Globus pallidus (tissue), 1 donor: Measurements from ENCODE around the gene MICAL3.

Source experiments
- DNase-seq: peaks from one replicate; pipeline ENCODE4 v3.0.0-alpha.2; 2015; ENCODE audit warnings: low spot score

MICAL3 gene

DNA sequence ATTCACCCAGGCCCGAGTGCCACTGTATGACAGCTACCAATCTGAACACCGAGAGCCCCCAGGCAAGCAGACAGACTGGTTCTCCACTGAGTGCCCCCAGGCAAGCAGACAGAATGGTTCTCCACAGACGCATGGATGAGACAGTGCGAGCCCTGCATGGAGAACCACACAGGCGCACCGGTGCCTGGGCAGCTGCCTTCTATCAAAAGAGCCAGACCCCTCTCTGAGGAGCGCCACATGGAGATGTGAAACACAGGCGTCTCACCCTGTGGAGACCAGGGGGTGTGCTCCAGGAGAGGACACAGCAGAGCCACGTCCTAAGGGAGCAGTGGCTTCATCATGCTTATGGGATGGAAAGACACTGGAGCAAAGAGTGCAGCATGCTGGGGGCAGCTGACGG, 155.6 kb downstream of the MICAL3 start:
- no peak for DNase-seq

DNA sequence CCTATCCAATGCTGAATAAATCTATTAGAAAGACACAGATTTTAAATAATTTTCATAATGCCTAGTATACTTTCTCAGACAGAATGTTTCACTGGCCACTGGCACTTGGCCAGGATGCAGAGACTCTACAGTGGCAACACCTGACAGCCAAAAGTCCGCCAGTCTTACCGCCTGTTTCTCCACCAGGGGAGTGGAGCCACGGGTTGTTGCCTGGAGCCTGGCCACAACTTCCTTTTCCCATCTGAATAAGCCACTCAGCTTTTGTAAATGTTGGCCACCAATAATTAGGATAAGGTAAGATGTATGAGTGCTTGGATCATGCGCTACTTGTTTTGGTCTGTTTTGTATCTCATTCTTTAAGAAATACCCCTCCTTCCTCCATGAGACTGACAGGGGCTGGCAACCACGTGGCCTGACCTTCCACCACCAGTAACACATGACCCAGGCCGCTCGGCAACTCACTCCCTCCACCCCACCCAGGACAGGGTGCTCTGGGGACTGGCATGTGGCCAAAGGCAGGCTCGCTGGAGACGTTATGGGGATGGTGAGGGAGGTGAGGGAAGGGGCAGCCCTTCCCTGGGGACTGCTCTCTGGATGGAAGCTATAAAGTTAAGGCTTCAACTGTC, 157.1 kb downstream of the MICAL3 start:
- DNase-seq: no peak

DNA sequence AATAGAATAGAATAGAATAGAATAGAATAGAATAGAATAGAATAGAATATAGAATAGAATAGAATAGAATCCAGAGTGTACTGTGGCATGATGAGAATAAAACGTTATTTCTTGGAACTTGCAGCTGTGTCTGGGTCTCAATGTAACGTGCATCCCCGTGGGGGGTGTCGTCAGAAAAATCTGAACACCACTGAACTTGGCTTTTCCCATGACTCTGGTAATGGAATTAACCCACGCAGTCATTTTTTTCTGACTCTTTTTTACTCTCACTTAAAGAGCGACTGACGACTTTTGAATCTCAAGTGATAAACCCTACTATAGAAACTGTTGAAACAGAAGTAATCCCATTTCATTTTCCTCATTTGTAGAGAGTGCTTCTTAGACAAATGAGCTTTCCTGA, 157.7 kb downstream of the MICAL3 start:
- DNase-seq: no peak

DNA sequence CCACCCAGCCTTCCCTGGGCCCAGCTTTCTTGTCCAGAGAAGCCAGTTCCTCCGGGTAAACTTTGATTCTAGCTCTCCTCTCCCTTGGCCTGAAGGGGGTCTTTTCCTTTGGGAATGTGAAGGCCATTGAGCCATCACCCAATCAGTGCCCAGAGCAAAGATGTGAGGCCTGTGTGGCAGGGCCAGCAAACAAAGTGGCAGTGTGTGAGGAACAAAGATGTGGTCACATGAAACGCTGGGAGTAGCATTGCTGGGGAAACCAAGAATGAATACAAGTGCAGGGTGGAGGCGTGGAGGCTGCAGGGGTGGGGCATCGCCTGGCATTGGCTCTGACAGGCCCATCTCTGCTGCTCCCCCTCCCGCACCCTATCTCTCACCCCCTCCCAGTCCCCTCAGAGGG, 158.2 kb downstream of the MICAL3 start:
- peak; percentile 99 for DNase-seq

DNA sequence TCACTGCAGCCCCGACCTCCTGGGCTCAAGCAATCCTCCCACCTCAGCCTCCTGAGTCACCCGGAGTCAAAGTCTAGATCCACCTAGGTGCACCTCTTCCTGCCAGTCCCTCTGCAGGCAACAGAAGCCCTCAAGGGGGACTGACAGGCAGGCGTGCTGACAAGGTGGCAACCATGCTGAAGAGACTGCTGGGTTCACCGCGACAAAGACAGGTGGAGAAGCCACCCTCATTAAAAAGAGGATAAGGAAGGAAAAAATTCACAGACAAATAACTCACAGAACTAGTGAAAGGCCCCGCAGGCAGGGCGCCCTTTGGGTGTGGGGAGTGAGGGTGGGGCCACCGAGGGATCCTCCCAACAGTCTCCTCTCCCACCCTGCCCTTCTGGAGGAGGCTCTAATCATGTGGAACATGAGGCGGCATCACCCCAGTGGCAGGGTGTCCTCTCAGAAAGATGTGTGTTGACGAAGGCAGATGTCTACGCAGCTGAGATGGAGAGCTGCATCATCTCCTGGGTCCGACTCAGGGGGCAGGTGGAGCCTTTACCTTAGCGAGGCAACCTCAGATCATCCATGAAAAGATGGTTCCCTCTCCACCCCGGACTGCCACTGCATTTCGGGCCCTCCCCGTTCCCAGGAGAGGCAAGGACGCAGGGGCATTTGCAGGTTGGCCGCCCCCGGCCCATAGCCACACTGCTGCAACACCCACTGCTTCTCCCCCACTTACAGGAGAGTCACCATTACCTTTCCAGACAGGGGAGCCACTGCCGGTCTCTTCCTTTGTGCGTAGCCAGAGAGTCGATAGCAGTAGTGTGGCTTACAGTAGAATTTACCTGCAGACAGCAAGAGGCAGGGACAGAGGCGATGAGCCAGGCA, 158.9 kb downstream of the MICAL3 start:
- no peak for DNase-seq

DNA sequence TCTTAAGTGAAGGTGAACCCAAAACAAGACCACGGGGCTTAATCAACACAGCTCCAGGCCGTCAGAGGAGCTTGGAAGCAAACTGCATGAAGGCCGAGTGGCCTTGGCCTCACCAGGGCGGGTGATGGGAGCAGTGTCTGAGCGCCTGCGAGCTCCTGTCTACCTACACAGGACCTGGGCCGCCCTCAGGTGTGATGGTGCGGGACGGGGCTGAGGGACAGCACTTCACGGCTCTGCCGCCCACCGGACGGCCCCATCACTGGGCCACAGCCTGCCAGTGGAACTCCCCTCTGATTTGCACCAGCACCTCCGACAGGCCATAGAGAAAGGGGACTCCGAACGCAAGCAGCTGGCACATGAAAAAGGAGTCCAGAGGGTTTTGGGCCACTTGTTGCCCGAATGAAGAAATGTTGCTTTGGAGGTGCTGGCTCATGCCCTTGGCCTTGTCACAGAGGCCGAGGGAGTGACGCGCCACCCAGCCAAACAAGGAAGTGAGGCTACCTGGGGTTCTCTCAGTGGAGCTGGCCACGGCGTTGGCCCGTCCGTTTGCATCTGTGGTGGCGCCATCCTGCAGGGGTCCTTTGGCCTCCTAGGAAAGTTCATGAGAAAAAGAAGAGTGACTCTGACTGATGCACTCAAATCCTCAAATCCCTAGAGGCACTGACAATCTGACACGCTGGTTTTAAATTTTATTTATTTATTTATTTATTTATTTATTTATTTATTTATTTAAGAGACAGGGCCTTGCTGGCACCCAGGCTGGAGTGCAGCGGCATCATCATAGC, 159.8 kb downstream of the MICAL3 start:
- DNase-seq: no peak

DNA sequence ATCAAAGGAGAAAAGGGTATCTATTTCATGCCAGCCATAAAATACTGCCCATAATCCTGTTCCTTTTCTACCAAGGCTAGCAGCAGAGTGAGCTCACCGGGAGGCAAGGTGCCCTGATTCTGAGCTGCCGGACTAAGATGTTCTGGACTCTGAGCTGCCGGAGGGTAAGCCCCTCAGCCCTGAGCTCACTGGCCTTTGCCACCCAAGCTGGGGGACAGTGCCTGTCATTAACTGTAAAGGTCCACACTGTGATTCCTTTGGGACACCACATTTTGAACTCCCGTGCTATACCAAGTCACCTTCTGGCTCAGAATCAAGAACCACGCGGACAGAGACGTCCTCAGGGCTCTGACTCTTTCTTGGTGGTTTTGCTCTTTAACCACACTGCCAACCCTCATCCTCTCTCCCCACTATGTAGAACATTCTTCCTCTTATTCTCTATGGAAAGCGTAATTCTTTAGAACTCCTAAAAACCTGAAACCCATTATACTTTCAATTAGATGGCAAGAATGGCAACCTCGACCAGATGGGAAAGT, 161.6 kb downstream of the MICAL3 start:
- DNase-seq: no peak

DNA sequence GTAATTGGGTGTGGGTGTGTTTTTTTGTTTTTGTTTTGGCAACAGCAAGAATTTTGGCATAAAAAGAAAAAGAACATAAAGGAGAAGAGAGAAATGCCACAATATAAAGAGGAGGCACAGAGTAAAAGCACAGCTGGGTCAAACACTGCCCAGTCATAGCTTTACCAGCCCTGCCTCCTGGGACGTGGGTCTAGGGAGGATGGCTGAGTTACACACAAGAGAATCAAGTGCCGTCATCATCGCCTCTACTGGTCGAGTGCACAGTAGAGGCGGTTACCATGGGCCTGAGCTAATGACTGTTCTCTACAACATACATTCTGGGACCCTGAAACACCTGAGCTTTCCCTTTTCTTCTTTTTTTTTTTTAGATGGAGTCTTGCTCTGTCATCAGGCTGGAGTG, 162.5 kb downstream of the MICAL3 start:
- no peak for DNase-seq

DNA sequence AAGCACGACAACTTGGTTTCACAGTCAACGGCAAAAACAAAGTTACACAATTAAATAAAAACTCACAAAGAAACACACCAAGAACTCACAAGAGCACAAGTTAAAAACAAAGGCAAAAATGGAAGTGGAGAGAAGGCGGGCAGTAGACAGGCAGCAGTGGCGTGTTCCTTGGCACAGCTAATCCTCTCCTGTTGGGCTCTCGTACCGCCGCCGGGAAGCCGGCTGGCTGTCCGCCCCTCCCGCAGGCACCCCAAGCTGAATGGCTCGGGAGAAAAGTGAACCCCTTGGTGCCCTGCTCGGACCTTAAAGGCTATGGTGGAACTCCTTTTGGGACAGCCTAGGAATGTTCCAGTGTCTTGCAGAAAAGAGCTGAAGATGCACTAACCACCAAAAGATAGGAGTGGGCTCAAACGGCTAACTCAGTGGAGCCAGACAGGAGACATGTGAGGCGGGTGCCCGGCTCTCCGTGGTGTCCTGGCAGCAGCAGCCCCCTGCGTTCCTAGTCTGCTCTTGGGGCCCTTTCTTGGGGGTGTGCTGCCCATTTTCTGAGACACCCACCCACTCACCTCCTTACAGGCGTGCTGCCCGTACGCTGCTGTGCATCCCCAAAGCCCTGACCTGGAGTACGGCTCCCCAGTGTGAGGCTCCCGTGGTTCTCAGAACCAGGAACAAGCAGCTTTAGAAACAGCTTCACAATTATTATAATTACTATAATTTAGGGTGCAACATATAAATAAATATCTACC, 164.0 kb downstream of the MICAL3 start:
- no peak for DNase-seq

DNA sequence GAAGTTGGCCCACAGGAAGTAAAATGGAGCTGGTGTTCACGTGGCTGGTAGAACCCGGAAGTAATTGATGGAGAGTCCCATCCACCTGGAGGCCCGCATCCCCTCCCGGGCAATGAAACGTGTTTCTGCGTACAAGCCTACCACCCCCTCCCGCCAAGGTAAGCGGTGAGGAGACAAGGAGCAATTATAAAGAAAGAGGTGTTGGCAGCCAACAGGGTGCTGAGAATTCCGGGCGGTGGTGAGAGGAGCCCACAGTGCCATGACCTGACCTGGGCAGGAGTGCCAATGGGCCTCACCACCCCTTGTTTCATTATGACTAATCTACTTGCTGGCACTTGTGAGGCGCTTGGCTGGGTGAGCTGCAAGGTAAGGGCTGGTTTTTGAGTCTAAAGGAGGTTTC, 166.3 kb downstream of the MICAL3 start:
- no peak for DNase-seq

DNA sequence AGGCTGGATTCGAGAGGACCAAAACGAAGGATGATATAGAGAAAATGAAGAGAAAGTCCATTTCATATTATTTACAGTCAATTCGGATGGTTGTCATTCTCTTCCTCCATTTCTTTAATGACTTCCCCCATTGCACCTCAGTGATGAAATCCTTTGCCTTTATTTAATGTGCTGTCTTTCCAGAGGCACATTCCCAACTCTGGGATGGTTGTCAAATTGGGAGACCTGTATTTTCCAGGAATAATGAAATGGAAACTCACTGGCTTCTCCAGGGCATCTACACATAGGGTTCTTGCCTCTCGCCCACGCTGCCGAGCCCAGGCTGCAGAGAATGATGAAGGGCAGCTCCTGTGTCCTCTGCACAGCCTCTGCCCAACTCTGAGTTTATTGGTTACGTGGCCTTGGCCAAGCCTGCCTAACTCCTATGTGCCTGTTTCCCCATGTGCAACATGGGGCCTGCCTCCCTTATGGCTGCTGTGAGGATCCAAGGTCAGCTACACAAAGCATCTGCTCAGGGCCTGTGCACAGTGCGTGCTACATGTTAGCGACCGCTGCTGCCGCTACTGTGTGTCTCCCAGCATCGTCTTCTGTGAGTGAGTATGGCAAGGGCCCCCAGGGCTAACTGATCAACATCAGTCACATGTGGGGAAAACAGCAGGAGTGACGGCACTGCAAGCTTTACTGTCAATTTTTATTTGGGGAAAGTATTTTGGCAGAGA, 168.6 kb downstream of the MICAL3 start:
- DNase-seq: no peak

DNA sequence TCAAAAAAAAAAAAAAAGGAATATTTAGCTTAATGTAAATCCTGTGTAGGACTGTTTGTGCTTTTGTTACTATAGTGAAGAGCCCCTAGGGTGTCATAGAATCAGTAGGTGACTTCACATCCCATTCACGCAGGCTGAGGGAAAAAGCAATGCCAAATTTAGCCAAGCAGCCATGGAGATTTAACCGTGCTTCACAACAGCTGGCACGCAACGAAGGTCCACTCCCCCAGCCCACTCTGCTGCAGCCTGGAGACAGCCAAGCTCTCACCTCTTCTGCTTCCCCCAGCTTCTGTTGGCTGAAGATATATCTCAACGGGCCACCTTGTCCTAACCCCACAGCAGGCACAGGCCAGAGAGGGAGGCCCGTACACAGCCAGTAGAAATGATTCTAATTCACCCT, 171.3 kb downstream of the MICAL3 start:
- no peak for DNase-seq

DNA sequence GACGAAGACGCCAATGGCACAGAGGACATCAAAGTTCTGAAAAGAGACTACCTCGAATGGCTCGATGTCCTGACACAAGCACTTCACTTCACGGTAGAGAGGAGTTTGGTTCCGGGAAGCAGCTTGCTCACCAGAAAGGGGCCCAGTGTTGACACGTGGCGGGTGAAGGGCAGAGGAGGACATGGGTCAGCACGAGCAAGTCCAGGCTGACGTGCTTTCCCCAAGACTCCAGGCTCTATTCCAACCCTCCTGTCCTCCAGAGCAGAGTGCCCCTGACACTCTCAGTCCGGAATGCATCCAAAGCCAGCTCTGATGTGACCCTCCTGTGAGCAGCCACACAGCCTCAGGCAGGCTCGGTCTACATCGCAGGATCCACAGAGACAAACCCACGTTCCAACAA, 172.6 kb downstream of the MICAL3 start:
- DNase-seq: no peak

DNA sequence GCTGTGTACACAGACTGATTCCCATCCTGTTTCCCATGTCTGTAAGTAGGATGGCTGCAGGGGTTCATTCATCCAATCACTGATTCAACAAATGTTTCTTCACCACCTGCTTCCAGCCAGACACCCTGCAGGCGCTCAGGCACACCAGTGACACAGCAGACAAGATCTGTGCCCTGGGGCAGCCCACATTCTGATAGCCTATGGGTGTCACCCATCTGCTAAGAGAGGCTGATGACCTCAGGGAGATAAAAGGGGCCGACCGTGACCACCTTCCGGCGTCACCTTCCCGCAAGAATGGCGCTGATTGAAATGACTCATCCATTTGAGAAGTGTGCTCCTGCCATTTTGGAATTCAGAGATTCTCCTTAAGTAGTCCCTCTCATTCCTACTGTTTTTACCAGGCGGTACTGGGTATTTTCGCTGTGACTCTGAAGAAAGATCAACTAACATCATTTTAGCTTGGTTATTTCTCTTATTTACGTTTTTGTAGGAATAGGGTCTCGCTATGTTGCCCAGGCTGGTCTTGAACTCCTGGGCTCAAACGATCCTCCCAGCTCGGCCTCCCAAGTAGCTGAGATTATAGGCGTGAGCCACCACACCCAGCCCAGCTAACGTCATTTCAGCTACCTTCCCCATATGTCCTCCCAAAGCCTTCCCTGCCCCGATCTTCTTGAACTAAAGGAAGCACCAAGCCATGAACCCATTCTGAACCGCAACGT, 176.8 kb downstream of the MICAL3 start:
- no peak for DNase-seq

DNA sequence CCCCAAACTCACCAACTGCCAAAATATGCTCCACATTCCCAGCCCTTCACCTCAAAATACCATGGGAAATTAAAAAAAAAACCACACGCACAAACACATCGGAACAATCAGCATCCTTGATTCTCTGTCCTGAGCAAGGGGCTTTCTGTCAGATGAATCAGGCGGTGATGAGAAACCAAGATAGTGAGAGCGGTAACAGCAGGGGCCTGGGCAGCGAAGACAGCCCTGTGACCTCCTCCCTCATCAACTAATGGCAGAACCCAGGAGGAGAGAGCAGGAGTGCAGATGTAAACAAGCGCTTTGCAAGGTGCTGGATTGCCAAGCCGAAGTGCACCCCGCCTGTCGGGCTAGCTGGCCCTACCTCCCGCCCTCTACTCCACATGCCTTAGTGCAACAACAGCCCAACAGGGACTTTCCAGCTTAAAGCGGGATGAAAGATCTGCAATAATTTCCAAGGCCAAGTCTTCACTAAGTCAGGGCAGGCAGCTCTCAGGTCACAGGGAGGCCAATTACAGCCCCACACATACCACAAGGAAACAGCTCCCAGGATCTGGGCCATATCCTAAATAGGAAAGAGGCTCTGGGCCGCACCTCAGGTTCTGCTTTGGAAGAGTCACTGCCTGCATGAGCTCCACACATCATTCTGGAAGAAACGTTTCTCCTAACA, 177.9 kb downstream of the MICAL3 start:
- DNase-seq: no peak

DNA sequence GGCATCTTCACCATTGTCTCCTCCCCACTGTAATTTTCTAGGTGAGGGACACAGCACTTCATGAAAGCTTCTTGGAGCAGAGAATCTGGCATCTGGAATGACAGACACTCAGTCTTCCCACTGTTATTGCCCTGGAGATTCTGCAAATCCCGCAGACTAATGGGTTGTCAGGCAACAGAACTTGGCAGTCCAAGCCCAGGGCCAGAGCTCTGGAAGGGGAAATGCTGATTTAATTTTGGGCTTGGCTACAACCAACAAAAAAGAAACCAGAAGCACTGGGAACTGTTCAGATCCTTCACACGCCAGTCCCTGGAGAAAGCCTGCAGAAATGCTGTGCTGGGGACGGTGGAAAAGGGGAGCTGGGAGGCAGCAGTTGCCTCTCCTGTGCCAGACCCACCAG, 178.6 kb downstream of the MICAL3 start:
- DNase-seq: peak; percentile 51

DNA sequence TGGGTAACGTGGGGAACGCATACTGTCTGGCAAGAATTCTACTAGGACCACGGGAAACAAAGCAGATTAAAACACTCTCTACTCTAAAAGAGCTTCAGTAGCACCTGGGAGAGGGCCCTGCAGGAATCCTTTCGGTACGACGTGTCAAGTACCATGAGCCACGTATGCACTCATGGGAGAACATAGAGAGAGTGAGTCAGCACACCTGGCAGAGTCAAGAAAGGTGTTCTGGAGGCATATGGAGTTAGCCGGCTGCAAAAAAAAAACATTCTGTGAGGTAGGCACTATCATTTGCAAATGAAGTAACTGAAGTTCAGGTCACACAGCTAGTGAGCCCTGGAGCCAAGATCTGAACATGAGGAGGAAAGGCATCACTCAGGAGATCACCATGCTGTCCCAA, 179.0 kb downstream of the MICAL3 start:
- DNase-seq: no peak

DNA sequence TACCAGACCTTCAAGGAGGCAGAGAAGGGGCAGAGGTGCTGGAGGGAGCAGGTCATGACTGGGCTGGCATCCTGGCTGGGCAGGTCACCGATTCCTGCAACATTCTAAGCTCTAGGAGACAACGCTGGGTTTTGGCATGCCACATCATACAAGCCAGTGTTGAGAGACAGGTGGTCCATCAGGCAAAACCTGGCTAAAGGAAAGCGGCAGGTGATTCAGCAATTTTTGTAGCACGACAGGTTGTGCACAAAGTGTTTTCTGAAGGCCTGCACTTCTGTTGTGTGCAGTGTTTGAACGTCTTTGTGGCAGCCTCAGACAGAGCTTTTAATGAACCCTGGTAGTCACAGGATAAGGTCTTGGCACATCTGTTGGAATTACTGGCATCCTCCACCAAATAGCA, 180.2 kb downstream of the MICAL3 start:
- no peak for DNase-seq

DNA sequence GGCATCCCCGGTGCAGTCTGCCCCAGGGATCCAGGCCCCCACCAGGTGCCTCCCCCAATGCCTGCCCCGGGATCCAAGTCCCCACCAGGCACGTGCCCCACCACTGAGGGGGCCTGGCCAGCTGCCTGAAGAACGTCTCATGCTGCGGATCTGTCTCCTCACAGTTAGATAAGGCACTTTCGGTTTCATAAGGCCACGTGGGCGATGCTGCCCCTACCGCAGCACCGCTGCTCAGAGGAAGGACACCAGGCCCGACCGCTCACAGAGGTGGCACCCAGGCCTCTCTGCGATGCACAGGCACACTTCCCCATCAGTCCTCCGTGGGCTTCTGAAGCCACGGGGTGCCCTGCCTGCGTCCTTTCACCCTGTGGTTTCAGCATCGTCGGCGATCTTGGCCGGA, 182.0 kb downstream of the MICAL3 start:
- DNase-seq: no peak

DNA sequence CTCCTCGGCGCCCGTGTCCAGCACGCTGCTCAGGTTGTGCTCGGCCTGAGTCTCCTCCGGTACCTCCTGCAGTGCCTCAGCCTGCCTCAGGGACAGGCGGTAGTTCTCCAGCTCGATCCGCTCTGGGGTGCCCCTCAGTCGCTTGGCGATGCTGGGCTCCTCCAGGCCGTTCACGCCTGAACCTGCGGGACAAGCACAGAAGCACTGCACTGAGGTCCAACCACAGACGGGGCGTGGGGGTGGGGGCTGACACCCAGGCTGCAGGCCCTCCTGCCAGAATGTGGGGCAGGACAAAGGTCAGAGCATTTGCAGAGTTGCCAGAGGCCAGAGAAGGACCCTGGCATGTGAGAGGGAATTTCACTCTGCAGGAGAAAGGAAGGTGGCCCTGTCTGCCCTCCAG, 182.5 kb downstream of the MICAL3 start:
- no peak for DNase-seq
